HepG2 (cell line): ENCODE data around the gene MAP3K4. TPM values are rescaled to one million over a fixed set of nuclear protein-coding genes. Genes with fewer than 3 reads are reported as not detected.

Experiments used
- KAT7 ChIP-seq: IDR thresholded peaks from 2 replicates; pipeline ENCODE4 v1.6.1; 2018; ENCODE audit warnings: borderline replicate concordance, missing compliant biosample characterization
- KMT2A ChIP-seq: sonication (generic); formaldehyde crosslinking; IDR thresholded peaks from 2 replicates; pipeline ENCODE4 v1.4.0; 2020; ENCODE audit warnings: missing genetic modification reagents
- MLX ChIP-seq: IDR thresholded peaks from 2 replicates; pipeline ENCODE4 v1.6.1; 2016
- REXO4 ChIP-seq: sonication (generic); formaldehyde crosslinking; IDR thresholded peaks from 2 replicates; pipeline ENCODE4 v1.8.0; 2022; ENCODE audit warnings: missing genetic modification reagents, mild to moderate bottlenecking, borderline replicate concordance
- ZKSCAN1 ChIP-seq: fragments of 150-350 bp; IDR thresholded peaks from 2 replicates; pipeline ENCODE4 v1.6.1; 2014; ENCODE audit warnings: low read length
- ZNF501 ChIP-seq: sonication (generic); formaldehyde crosslinking; IDR thresholded peaks from 2 replicates; pipeline ENCODE4 v1.5.1; 2020; ENCODE audit warnings: mild to moderate bottlenecking, moderate library complexity, missing genetic modification reagents
- ZNF605 ChIP-seq: sonication (generic); formaldehyde crosslinking; IDR thresholded peaks from 2 replicates; pipeline ENCODE4 v1.8.0; 2022; ENCODE audit warnings: mild to moderate bottlenecking, missing genetic modification reagents
- ZNF607 ChIP-seq: sonication (generic); formaldehyde crosslinking; IDR thresholded peaks from 2 replicates; pipeline ENCODE4 v1.5.1; 2020; ENCODE audit warnings: missing genetic modification reagents, mild to moderate bottlenecking, borderline replicate concordance
- ZNF770 ChIP-seq: sonication (generic); formaldehyde crosslinking; IDR thresholded peaks from 2 replicates; pipeline ENCODE4 v1.5.0; 2020; ENCODE audit warnings: mild to moderate bottlenecking, missing genetic modification reagents
- polyA plus RNA-seq, 8 experiments: library from polyadenylated mRNA; depleted of rRNA in 3 of 8; stranded (reverse) in 7 of 8; unstranded in 1 of 8; fragments of >200 nt; fragmentation: Illumina TruSeq in 4 of 8; extraction: Trizol in 4 of 8; gene quantifications; 2 replicates each; pipeline versions ENCODE4 v1.2.1 to v1.2.3, GENCODE V29; 2011 to 2016; ENCODE audit warnings: low read depth in 4 of 8, missing spikeins in 1 of 8, mixed read lengths in 1 of 8; ENCODE audit not compliant: insufficient read depth in 1 of 8
- total RNA-seq, 5 experiments: library from RNA; depleted of rRNA; stranded (reverse); fragments of >200 nt; fragmentation: Illumina TruSeq; extraction: Trizol; gene quantifications; 2 replicates each; pipeline ENCODE4 v1.2.3, GENCODE V29; 2016; ENCODE audit warnings: low read depth in 1 of 5
- TF ChIP-seq, protein P1 (sequence below): sonication (generic); formaldehyde crosslinking; conservative IDR thresholded peaks from 2 replicates; pipeline ENCODE4 v1.4.0; 2020; ENCODE audit warnings: missing genetic modification reagents
- TF ChIP-seq, protein P2 (sequence below): sonication (generic); formaldehyde crosslinking; IDR thresholded peaks from 2 replicates; pipeline ENCODE4 v1.8.0; 2022; ENCODE audit warnings: missing genetic modification reagents, mild to moderate bottlenecking, moderate library complexity, borderline replicate concordance

Gene MAP3K4
- total and polyA plus RNA-seq, 2 of the 13 experiments (the other 11 are each of a cell fraction or from before 2014, with no cell fraction given) = 12.9 to 33.6 TPM

DNA sequence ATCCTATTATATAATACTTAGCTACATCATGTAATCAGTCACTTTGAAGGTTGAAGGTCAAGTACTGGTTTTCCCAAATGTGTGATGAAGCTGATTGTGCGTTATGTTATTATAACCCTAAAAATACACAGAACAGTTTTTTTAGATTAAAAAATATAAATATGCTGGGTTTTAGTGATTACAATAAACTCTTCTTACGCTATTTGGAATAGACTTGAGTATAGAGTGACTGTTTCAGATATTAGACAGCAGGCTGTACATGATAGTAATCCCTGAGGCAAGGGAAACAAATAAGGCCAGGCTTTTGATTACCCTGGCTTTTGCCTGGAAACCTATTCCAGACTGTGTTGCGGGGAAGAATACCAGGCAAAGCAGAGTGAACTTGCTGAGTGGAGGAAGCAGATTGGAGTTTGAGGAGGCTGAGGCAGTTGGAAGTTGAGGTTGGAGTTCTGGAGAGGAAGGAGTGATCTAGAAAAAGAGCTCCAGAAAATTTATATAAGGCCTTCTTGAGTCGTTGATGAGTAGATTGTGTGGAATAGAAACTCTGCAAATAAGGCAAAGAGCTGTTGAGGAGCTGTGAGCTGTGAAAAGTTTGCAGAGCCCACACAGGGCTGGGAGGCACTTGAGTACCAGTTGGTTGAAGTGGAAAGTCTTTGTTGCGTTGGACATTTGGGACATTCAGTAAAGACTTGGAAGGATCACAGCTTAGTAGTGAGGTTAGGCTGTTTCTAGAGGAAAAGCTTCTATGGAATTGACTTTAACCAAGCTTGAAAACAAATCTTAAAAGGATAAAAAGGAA lies 26.4 kb downstream of the MAP3K4 start (continued):
- TF ChIP-seq, protein P1, sequence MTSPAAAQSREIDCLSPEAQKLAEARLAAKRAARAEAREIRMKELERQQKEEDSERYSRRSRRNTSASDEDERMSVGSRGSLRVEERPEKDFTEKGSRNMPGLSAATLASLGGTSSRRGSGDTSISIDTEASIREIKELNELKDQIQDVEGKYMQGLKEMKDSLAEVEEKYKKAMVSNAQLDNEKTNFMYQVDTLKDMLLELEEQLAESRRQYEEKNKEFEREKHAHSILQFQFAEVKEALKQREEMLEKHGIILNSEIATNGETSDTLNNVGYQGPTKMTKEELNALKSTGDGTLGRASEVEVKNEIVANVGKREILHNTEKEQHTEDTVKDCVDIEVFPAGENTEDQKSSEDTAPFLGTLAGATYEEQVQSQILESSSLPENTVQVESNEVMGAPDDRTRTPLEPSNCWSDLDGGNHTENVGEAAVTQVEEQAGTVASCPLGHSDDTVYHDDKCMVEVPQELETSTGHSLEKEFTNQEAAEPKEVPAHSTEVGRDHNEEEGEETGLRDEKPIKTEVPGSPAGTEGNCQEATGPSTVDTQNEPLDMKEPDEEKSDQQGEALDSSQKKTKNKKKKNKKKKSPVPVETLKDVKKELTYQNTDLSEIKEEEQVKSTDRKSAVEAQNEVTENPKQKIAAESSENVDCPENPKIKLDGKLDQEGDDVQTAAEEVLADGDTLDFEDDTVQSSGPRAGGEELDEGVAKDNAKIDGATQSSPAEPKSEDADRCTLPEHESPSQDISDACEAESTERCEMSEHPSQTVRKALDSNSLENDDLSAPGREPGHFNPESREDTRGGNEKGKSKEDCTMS (CRISPR knock-in tag) = no peak
- TF ChIP-seq REXO4 (CRISPR knock-in tag) = no peak
- TF ChIP-seq ZNF607 = no peak
- no peak for TF ChIP-seq KMT2A (CRISPR knock-in tag)
- TF ChIP-seq ZNF770 (CRISPR knock-in tag) = no peak
- no peak for TF ChIP-seq ZNF605 (CRISPR knock-in tag)
- TF ChIP-seq KAT7 = no peak
- TF ChIP-seq, protein P2, sequence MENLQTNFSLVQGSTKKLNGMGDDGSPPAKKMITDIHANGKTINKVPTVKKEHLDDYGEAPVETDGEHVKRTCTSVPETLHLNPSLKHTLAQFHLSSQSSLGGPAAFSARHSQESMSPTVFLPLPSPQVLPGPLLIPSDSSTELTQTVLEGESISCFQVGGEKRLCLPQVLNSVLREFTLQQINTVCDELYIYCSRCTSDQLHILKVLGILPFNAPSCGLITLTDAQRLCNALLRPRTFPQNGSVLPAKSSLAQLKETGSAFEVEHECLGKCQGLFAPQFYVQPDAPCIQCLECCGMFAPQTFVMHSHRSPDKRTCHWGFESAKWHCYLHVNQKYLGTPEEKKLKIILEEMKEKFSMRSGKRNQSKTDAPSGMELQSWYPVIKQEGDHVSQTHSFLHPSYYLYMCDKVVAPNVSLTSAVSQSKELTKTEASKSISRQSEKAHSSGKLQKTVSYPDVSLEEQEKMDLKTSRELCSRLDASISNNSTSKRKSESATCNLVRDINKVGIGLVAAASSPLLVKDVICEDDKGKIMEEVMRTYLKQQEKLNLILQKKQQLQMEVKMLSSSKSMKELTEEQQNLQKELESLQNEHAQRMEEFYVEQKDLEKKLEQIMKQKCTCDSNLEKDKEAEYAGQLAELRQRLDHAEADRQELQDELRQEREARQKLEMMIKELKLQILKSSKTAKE (CRISPR knock-in tag) = no peak
- TF ChIP-seq ZKSCAN1 = no peak
- TF ChIP-seq ZNF501 (CRISPR knock-in tag) = no peak
- TF ChIP-seq MLX (CRISPR knock-in tag) = no peak
- TF ChIP-seq, all 625 proteins: peak for 0
